HepG2 (cell line): ENCODE measurements around the gene POP5. TPM values are rescaled to one million over a fixed set of nuclear protein-coding genes. Genes with fewer than 3 reads are reported as not detected.

Experiments
- ATAD3A ChIP-seq: sonication (generic); formaldehyde crosslinking; IDR thresholded peaks from 2 replicates; pipeline ENCODE4 v1.4.0; 2020; ENCODE audit warnings: missing genetic modification reagents
- CTCF ChIP-seq: sonication (generic); formaldehyde crosslinking; IDR thresholded peaks from 2 replicates; pipeline ENCODE4 v1.5.0; 2020; ENCODE audit warnings: mild to moderate bottlenecking, missing genetic modification reagents, moderate library complexity
- KAT7 ChIP-seq: IDR thresholded peaks from 2 replicates; pipeline ENCODE4 v1.6.1; 2018; ENCODE audit warnings: borderline replicate concordance, missing compliant biosample characterization
- KDM6A ChIP-seq: IDR thresholded peaks from 2 replicates; pipeline ENCODE4 v1.6.1; 2016; ENCODE audit warnings: low read depth
- KLF9 ChIP-seq: IDR thresholded peaks from 2 replicates; pipeline ENCODE4 v1.6.1; 2016; ENCODE audit warnings: low read depth
- MXD3 ChIP-seq: IDR thresholded peaks from 2 replicates; pipeline ENCODE4 v1.6.1; 2016; ENCODE audit warnings: mild to moderate bottlenecking, missing biosample characterization, missing genetic modification reagents
- NCOA5 ChIP-seq: sonication (generic); formaldehyde crosslinking; IDR thresholded peaks from 2 replicates; pipeline ENCODE4 v1.4.0; 2020; ENCODE audit warnings: missing genetic modification reagents
- NR2C2 ChIP-seq: sonication (generic); formaldehyde crosslinking; IDR thresholded peaks from 2 replicates; pipeline ENCODE4 v1.4.0; 2020; ENCODE audit warnings: missing genetic modification reagents, mild to moderate bottlenecking, moderate library complexity, borderline replicate concordance
- RFX5 ChIP-seq: IDR thresholded peaks from 2 replicates; pipeline ENCODE4 v1.6.1; 2011; ENCODE audit warnings: low read depth, low read length, improper control_type of control experiment
- SIN3A ChIP-seq: IDR thresholded peaks from 2 replicates; pipeline ENCODE4 v1.6.1; 2011; ENCODE audit warnings: low read depth, mild to moderate bottlenecking, control low read depth, low read length, borderline replicate concordance
- SPEN ChIP-seq: sonication (generic); formaldehyde crosslinking; IDR thresholded peaks from 2 replicates; pipeline ENCODE4 v1.5.1; 2020; ENCODE audit warnings: low read depth, mild to moderate bottlenecking, missing genetic modification reagents
- SRF ChIP-seq: IDR thresholded peaks from 2 replicates; pipeline ENCODE4 v1.6.1; 2011; ENCODE audit warnings: mild to moderate bottlenecking, low read depth, low read length, moderate library complexity
- TMF1 ChIP-seq: sonication (generic); formaldehyde crosslinking; IDR thresholded peaks from 2 replicates; pipeline ENCODE4 v1.8.1; 2022; ENCODE audit warnings: low read depth, missing genetic modification reagents
- ZNF230 ChIP-seq: sonication (generic); formaldehyde crosslinking; IDR thresholded peaks from 2 replicates; pipeline ENCODE4 v1.4.0; 2020; ENCODE audit warnings: mild to moderate bottlenecking, missing genetic modification reagents
- ZNF30 ChIP-seq: sonication (generic); formaldehyde crosslinking; IDR thresholded peaks from 2 replicates; pipeline ENCODE4 v1.5.0; 2020; ENCODE audit warnings: mild to moderate bottlenecking, missing genetic modification reagents
- ZNF709 ChIP-seq: sonication (generic); formaldehyde crosslinking; IDR thresholded peaks from 2 replicates; pipeline ENCODE4 v1.5.0; 2020; ENCODE audit warnings: mild to moderate bottlenecking, missing genetic modification reagents
- ZNF883 ChIP-seq: sonication (generic); formaldehyde crosslinking; IDR thresholded peaks from 2 replicates; pipeline ENCODE4 v1.5.1; 2020; ENCODE audit warnings: mild to moderate bottlenecking, missing genetic modification reagents; ENCODE audit errors: not compliant biosample characterization
- polyA plus RNA-seq, 8 experiments: library from polyadenylated mRNA; depleted of rRNA in 3 of 8; stranded (reverse) in 7 of 8; unstranded in 1 of 8; fragments of >200 nt; fragmentation: Illumina TruSeq in 4 of 8; extraction: Trizol in 4 of 8; gene quantifications; 2 replicates each; pipeline versions ENCODE4 v1.2.1 to v1.2.3, GENCODE V29; 2011 to 2016; ENCODE audit warnings: low read depth in 4 of 8, missing spikeins in 1 of 8, mixed read lengths in 1 of 8; ENCODE audit not compliant: insufficient read depth in 1 of 8
- total RNA-seq, 5 experiments: library from RNA; depleted of rRNA; stranded (reverse); fragments of >200 nt; fragmentation: Illumina TruSeq; extraction: Trizol; gene quantifications; 2 replicates each; pipeline ENCODE4 v1.2.3, GENCODE V29; 2016; ENCODE audit warnings: low read depth in 1 of 5

POP5 gene
- total and polyA plus RNA-seq, 2 of the 13 experiments (the other 11 are each of a cell fraction or from before 2014, with no cell fraction given) = 45.6 to 61.3 TPM

GRCh38 chr12:120534703-120535655 lies 46.2 kb downstream of the POP5 start (continued):
- TF ChIP-seq SPEN (CRISPR knock-in tag) = 0 out of 2 replicates have a peak, but pooled peaks have one; percentile 32
- peak; percentile 56; the same call in 1 of the 2 replicates for TF ChIP-seq KAT7 (CRISPR knock-in tag)
- TF ChIP-seq TMF1 (CRISPR knock-in tag) = no peak
- TF ChIP-seq MXD3 (CRISPR knock-in tag) = peak; percentile 71
- TF ChIP-seq ZNF709 = no peak
- TF ChIP-seq SIN3A = 0 out of 2 replicates have a peak, but pooled peaks have one; percentile 25
- TF ChIP-seq CTCF (CRISPR knock-in tag) = peak; percentile 23; the same call in 1 of the 2 replicates
- TF ChIP-seq SRF = no peak
- no peak for TF ChIP-seq NCOA5 (CRISPR knock-in tag)
- TF ChIP-seq KLF9 (CRISPR knock-in tag) = no peak
- TF ChIP-seq ZNF230 = 0 out of 2 replicates have a peak, but pooled peaks have one; percentile 15
- TF ChIP-seq RFX5 = no peak
- TF ChIP-seq ZNF30 (CRISPR knock-in tag) = no peak
- TF ChIP-seq ATAD3A (CRISPR knock-in tag) = no peak
- TF ChIP-seq NR2C2 (CRISPR knock-in tag) = 0 out of 2 replicates have a peak, but pooled peaks have one; percentile 20
- TF ChIP-seq KDM6A (CRISPR knock-in tag) = no peak
- peak; percentile 71 for TF ChIP-seq ZNF883 (CRISPR knock-in tag)
- TF ChIP-seq, all 625 proteins: peak for 75
